SK-N-MC (cell line): ENCODE measurements around the gene CD52.

Source experiments
- DNase-seq: peaks from one replicate; pipeline ENCODE4 v3.0.0-alpha.2; 2011; ENCODE audit warnings: low read depth, low spot score
- H3K27ac ChIP-seq: fragments of 200-600 bp; sonication (generic); 2 replicates; pipeline ENCODE4 v1.5.1; 2016; ENCODE audit warnings: mixed run types
- H3K36me3 ChIP-seq: fragments of 200-600 bp; sonication (generic); 2 replicates; pipeline ENCODE4 v1.6.1; 2017; ENCODE audit warnings: antibody characterized with exemption, low read length, mixed read lengths; ENCODE audit not compliant: insufficient read depth
- H3K4me3 ChIP-seq: fragments of 200-600 bp; sonication (generic); 2 replicates; pipeline ENCODE4 v1.5.1; 2016
- H3K9ac ChIP-seq: fragments of 200-600 bp; sonication (generic); 2 replicates; pipeline ENCODE4 v1.8.0; 2017; ENCODE audit warnings: mixed run types, mixed read lengths; ENCODE audit not compliant: insufficient read length
- H3K9me3 ChIP-seq: fragments of 200-600 bp; sonication (generic); 2 replicates; pipeline ENCODE4 v1.6.1; 2017; ENCODE audit warnings: low read depth, mild to moderate bottlenecking, antibody characterized with exemption, low read length, moderate library complexity, mixed read lengths
- EZH2 ChIP-seq: fragments of 200-600 bp; sonication (generic); IDR thresholded peaks from one replicate; pipeline ENCODE4 v1.6.1; 2017; ENCODE audit warnings: antibody characterized with exemption
- FOXP2 ChIP-seq: optimal IDR thresholded peaks from 2 replicates; pipeline ENCODE3; 2011; ENCODE audit warnings: mild to moderate bottlenecking, moderate library complexity; ENCODE audit not compliant: insufficient read depth; ENCODE audit errors: extremely low read length, control extremely low read depth
- POLR2AphosphoS5 ChIP-seq: IDR thresholded peaks from 2 replicates; pipeline ENCODE4 v1.6.1; 2012; ENCODE audit warnings: mild to moderate bottlenecking, low read depth, low read length, borderline replicate concordance

The CD52 gene

DNA sequence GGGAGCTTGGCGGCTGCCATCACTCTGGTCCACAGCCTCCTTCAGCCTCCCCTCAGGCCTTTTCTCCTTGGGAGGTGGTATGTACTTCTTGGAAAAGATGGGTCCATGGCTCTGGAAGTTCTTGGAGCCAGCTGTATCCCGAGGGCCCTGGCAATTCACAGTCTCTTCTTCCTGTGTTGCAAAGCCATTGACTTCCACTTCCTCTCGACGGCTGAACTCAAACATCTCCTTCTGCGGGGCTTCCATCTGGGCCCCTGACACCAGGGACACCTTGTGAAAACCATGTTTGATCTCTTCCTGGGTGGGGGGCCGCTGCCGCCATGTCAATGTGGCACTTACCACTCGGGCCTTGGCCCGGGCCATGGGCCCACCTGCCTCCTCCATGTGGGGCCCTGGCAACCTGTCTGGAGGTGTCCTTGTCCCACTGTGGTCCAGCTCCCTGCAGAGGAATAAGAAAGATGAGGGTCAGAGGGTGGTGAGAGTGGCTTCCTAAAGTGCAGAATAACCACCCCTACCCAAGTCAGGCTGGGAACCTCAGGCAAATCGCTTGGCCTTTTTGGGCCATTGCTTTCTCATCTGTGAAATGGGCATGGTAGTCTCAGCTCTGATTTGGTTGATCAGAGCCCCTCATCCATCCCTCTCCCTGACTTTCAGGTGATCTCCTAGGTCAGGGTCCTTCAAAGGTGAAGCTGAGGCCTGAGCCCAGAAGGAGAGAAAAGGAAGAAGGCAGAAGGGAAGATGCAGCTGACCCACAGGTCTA is 28.7 kb downstream of the CD52 start:
- no peak for DNase-seq
- H3K27ac ChIP-seq, result no peak overlapping the region
- no peak overlapping the region for H3K9ac ChIP-seq
- no peaks in the 10 kb centered on the region for H3K36me3 ChIP-seq
- no peak for TF ChIP-seq POLR2AphosphoS5
- TF ChIP-seq FOXP2, result no peak
- no peak for TF ChIP-seq EZH2
- H3K4me3 ChIP-seq, result no peak overlapping the region
- no peaks in the 10 kb centered on the region for H3K9me3 ChIP-seq

GRCh38 chr1:26349188-26349876 is 31.6 kb downstream of the CD52 start:
- TF ChIP-seq EZH2 (no peak), FOXP2 (no peak), POLR2AphosphoS5 (no peak)
- Histone ChIP-seq H3K27ac (no peak overlapping the region), H3K36me3 (no peaks in the 10 kb centered on the region), H3K9me3 (no peaks in the 10 kb centered on the region), H3K4me3 (no peak overlapping the region), H3K9ac (no peak overlapping the region)
- no peak for DNase-seq

GRCh38 chr1:26349877-26350244 is 32.1 kb downstream of the CD52 start:
- H3K9ac ChIP-seq, result no peak overlapping the region
- DNase-seq, result no peak
- H3K27ac ChIP-seq, result no peak overlapping the region
- H3K4me3 ChIP-seq, result no peak overlapping the region
- no peaks in the 10 kb centered on the region for H3K9me3 ChIP-seq
- no peak for TF ChIP-seq POLR2AphosphoS5
- TF ChIP-seq EZH2, result no peak
- no peak for TF ChIP-seq FOXP2
- no peaks in the 10 kb centered on the region for H3K36me3 ChIP-seq

DNA sequence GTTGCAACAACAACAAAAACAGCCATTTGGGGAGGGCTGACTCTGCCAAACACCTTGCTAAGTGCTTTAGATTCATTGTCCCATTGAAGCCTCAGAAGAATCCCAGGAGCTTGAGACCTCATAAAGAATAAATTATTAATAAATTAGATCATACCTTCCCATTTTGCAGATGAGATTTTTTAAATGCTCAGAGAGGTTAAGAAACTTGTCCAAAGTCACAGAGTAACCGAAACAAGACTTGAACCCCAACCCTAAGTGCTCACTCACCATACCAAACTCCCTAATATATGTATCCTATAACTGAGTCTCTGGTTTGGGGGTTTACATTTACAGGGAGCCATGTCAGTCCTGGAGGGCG is 32.6 kb downstream of the CD52 start:
- H3K4me3 ChIP-seq, result no peak overlapping the region
- no peaks in the 10 kb centered on the region for H3K9me3 ChIP-seq
- H3K36me3 ChIP-seq, result no peaks in the 10 kb centered on the region
- no peak for DNase-seq
- no peak overlapping the region for H3K27ac ChIP-seq
- TF ChIP-seq EZH2, result no peak
- no peak for TF ChIP-seq POLR2AphosphoS5
- TF ChIP-seq FOXP2, result no peak
- H3K9ac ChIP-seq, result no peak overlapping the region

DNA sequence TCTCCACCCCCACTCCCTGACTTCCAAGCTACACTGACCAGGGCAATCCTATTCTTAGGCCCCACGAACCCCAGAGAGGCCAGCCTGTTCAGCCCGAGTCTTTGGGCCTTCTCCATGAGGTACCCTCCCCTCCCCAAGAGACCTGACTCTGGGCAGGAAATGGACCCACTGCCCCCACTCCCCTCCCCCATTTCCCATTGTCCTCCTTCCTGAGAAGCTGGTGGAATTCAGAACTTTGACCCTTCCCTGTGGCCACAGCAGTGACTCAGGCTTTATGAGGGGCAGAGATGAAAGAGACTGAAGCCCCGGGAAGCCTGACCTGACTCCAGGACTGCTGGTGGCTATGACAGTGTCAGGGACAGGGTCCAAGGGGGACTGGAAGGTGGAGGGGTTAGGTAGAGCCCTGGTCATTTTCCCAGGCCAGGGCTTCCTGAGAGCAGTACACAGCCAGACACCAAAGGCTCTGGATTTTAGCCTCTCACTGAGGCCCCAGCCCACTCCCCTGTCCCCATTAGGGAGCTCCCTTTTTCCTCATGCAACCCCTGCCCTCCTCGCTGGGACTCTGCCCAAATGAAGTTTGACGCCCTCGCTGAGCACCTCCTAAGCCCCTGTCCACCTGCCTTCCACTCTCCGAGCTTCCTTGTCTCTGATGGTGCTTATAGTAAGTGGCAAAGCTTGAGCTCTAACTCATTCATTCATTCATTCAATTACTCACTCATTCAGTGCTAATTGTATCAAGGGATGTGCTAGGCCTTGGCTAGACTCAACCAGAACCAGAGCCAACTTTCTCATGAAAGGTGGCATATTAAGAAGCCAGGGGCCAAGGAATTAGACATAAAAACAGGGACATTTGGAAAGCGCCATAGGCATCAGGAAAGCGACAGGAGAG is 33.2 kb downstream of the CD52 start:
- Histone ChIP-seq H3K36me3 (no peaks in the 10 kb centered on the region), H3K9ac (no peak overlapping the region), H3K4me3 (no peak overlapping the region), H3K9me3 (no peaks in the 10 kb centered on the region), H3K27ac (no peak overlapping the region)
- TF ChIP-seq EZH2 (no peak), FOXP2 (no peak), POLR2AphosphoS5 (no peak)
- no peak for DNase-seq

- H3K4me3 ChIP-seq, result no peak overlapping the region
- no peak for DNase-seq
- TF ChIP-seq POLR2AphosphoS5, result no peak
- no peak for TF ChIP-seq FOXP2
- TF ChIP-seq EZH2, result no peak
- H3K27ac ChIP-seq, result no peak overlapping the region
- no peak overlapping the region for H3K9ac ChIP-seq
- no peaks in the 10 kb centered on the region for H3K9me3 ChIP-seq
- H3K36me3 ChIP-seq, result no peaks in the 10 kb centered on the region
These were observed 34.0 kb downstream of the CD52 start for GRCh38 chr1:26351590-26352337.

- no peak overlapping the region for H3K9ac ChIP-seq
These were observed 34.6 kb downstream of the CD52 start for GRCh38 chr1:26352338-26352679.

More at GRCh38 chr1:26352338-26352679, 34.6 kb downstream of the CD52 start:
- no peaks in the 10 kb centered on the region for H3K36me3 ChIP-seq
- H3K4me3 ChIP-seq, result no peak overlapping the region
- H3K27ac ChIP-seq, result no peak overlapping the region
- no peak for TF ChIP-seq FOXP2
- no peak for TF ChIP-seq EZH2
- TF ChIP-seq POLR2AphosphoS5, result no peak
- no peaks in the 10 kb centered on the region for H3K9me3 ChIP-seq
- DNase-seq, result no peak
